GM19238 (cell line): Measurements from ENCODE around the gene NVL.
"Not testable (repeated sequence)": the region's sequence is repeated elsewhere in the genome, so short reads cannot be mapped to it uniquely, and the experiment has no call there.

ENCODE experiments used
- DNase-seq: peaks from one replicate; pipeline ENCODE4 v3.0.0; 2011; ENCODE audit warnings: low spot score; ENCODE audit not compliant: insufficient read length

NVL gene

DNA sequence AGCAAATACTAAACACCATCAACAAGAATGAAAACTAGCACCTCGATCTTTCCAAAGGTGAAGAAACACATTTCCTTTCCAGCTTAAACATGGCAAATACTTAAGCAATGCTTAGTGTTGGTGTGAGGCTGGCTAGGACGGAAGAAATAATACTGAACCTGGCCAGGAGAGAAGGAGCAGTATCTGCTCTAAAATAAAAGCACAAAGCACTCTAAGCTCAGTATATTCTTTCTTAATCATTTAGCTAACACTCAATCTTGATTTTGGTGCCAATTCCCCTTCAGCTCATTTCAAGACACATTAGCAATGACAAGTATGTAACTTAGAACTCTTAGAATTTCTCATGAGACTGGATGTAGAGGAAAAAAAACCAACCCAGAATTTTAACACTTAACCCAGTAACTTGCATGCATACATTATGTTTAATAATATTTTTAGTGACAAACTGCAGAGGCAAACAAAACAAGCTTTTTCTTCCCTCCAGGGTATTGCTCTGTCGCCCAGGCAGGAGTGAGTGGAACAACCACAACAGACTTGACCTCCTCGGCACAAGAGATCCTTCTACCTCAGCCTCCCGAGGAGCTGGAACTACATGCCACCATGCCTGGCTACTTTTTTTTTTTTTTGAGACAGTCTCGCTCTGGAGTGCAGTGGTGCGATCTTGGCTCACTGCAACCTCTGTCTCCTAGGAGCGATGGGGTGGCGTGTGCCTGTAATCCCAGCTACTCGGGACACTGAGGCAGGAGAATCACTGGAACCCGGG, 92.7 kb downstream of the NVL start:
- DNase-seq, result no peak

DNA sequence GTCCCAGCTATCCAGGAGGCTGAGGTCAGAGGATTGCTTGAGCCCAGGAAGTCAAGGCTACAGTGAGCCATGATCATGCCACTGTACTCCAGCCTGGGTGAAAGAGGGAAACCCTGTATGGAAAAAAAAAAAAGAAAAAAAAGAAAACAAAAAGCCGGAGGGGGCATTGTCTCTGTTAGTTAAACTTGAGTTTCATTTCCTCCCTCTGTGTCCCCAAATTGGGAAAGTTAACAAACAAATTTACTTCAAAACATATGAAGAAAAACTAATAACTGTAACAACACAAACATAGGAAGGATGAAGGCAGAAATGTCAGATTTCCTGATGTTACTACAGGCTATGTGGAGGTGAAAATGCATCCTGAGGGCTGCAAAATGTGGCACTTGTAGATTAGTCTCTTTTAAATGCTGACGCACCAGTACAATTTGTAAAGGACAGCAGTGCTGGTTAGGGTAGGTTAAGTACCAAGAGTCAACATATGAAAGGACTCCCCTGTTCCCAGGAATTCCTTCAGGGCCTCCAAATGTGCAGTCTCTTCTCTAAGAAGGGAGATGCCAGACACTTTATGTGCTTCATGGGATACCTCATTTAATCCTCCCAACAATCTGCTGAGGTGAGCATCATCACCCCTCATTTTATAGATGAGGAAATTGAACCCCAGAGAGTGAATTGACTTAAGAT, 94.0 kb downstream of the NVL start:
- DNase-seq, result no peak

DNA sequence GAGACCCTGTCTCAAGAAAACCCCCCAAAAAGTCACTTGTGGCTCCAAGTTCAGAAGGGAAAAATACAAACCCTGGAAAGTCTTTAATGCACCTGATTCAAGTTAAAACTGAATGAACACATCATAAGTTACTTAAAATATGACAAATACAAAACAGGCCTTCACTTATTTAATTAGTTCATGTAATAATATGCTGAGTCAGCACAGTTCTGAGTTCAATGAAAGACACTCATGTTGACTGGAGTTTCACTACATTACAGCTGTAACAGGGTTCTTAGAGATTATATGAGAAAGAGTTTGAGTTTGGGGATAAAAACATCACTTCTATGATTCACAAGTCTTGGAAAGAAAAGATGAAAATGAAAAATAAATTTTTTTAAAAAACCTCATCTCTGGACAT, 96.0 kb downstream of the NVL start:
- no peak for DNase-seq

DNA sequence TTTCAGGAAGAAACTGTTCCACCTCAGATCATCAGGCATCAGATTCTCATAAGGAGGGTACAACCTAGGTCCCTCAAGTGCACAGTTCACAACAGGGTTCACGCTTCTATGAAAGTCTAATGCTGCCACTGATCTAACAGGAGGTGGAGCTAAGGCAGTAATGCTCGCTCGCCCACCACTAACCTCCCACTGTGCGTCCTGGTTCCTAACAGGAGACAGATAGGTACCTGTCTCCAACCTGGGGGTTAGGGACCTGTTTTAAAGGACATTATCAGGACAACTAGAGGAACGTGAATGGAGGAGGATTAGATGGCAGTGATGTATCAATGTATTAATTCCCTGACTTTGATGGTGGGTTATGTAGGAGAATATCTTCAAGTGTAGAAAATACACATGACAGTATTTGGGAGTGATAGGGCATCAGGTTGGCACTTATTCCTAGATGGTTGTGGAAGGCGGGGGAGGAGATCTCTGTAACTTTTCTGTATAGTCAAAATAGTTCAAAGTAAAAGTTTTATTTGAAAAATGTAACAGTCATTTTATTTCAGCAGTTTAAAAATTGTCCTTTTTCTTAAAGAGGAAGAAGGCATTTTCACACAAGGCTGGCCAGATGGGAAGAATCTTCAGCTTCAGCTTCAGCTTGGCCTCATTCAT, 103.0 kb downstream of the NVL start:
- DNase-seq, result no peak

DNA sequence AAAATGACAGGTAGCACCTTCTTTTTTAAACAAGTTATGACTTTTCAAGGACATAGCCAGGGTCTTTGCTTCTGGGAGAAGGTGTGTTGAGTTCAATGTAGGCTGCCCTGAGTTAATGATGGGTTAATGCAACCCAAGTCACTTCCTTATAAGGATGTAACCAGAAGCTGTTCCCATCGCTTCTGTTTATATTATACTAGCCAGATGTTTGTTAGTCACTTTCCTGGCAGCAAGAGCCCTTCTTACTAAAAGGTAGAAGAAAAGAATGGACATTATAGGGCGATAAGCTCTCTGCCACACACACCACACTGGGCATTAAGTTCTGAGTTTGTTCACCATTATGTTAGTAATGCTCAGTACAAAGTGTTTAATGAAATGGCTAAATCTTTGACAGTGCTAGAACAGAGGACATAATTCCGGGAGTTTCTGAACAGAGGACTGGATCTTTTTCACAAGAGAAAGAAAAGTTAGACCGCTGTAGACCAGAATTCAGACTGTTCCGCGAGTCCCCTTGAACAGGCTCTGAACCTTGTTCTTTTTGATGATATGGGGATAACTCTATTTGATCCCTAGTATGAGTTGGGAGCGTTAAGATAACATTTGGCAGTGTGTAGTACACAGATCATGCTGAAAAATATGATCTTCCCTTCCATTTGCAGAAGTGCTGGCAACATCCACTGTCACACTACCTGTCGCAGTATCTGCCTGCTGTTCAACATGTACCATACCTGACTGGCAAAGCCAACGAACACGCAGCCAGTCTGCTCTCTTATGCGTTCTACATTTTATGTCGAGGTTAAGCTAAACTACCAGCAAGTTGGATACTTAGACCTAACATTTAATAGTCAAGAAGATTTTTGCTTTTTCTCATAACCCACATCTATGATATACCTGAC, 105.9 kb downstream of the NVL start:
- DNase-seq, result no peak

DNA sequence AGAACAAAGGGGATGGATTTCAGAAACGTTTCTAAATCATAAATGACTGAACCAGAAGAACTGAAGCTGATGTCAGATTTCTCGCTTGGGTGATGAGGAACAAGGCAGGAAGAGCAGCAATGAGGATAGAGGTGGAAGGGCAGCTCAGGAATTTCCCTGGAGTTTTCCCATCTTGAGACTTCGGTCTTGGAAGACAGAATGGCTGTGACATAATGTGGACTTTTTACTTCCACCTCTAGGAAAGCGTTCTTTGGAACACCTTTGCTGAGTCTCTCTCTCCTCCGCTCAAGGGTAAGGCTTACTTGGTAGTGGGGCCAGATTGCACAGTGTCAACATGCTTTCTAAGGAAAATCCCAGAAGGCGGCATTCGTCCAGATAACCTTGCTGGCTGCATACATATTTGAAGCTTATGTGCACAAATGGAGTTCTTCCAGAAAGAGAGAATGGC, 110.3 kb downstream of the NVL start:
- DNase-seq, result no peak

DNA sequence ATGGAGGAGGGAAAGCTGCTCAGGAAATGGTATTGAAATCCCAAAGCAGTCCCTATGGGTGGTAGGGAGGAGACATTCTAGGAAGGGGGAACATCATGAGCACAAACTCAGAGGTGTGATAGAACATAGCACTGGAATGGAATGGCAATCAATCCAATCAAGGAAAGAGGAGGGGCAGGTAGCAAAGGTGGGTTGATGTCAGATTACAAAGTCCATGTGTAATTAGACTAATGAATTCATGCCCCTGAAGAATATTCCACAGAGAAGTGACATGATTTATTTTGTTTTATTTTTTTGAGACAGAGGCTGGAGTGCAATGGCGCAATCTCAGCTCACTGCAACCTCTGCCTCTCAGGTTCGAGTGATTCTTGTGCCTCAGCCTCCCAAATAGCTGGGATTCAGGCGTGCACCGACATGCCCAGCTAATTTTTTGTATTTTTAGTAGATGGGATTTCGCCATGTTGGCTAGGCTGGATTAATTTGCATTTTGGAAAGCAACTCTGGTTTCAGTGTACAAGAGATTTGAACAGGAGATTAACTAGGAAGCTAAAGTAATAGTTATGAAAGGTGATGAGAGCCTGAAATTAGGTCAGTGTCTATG, 110.9 kb downstream of the NVL start:
- DNase-seq, result no peak

DNA sequence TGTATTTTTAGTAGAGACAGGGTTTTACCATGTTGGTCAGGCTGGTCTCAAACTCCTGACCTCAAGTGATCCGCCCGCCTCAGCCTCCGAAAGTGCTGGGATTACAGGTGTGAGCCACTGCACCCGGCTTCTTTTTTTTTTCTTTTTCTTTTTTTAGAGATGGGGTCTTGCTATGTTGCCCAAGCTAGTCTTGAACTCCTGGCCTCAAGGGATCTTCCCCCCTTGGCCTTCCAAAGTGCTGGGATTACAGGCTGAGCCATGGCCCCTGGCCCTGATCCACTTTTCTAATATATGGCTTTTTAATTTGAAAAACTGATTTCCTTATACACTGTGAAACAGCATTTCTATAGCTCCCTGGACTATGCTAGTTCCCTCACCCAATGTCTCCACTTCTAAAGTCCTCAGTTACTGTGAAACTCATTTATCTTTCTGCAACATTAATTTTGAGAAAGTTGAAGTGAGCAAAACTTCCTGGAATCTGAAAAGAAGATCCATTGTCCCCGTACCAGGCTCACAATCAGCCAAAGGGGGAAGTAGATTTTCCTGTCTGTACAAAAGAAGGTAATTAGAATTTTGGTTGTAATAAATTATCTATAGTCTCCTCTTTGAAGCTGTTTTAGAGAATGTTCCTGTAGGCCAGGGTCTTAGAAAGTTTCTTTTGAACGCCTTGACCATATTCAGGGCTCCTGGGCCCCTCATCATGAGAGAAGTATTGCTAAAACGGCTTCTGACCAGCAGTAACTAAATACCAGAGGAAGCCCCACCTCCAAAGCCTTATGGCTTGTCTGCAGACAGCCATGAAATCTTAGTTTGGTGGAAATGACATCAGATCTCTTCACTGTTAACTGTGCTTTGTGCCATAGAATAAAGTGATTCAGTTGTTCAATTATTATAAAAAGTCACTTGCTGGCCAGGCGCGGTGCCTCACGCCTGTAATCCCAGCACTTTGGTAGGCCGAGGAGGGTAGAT, 112.0 kb downstream of the NVL start:
- DNase-seq, result no peak

DNA sequence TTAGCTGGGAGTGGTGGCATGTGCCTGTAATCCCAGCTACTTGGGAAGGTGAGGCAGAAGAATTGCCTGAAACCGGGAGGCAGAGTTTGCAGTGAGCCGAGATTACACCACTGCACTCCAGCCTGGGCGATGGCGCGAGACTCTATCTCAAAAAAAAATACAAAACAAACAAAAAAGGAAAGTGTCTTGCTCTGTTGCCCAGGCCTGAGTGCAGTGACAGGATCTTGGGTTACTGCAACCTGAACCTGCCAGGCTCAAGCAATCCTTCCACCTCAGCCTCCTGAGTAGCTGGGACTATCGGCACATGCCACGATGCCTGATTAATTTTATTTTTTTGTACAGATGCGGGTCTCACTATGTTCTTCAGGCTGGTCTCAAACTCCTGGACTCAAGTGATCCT, 113.6 kb downstream of the NVL start:
- no peak for DNase-seq

DNA sequence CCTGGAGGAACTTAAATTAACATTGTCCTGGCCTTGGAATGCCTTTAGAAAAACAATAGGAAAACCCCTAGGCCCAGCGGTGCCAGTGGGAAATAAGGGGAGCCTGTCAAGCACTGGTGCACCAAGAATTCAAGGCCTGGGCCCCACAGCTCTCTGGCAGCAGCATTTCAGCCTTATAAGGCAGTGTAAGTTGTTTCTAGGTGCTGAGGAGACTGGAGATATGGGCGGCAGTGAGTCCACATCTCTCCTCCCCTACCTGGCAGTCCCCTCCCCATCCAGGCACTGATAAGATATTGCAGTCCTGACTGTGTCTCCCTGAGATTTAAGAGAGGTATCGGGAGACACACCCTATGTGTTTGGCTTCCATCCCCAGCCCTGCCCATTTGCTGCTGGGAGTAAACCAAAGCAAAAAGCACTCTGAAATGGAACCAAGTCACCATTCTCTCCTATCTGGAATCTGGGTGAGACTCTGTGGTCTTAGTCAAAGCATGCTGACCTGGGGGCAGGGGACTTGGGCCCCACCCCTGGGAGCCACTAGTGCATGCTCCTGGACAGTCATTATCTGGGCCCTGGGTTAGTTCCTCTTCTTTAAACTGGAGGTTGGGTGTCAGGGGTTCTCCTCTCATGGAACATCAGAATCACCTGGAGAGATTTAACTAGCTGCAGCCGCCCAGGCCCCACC, 116.4 kb downstream of the NVL start:
- DNase-seq, result no peak

DNA sequence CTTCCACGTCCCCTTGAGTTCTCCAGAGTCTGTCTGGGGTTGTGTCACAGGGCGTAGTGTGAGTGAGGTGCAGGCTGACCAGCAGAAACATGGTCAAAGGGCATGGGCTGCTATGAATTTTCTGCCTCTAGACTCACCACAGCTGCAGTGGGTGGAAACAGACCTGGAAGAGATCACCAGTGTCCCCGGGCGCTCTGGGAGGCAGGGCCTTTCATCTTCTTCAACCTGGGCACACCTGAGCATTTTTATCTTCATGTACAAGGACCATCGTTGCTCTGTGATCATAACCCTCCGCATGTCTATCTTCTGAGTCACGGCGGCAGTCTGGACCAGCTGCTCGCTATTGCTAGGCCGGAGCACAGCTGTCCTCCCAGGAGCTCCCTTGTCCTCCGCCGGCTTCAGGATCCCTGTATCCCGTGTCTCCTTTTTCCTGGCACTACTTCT, 117.3 kb downstream of the NVL start:
- DNase-seq, result no peak

DNA sequence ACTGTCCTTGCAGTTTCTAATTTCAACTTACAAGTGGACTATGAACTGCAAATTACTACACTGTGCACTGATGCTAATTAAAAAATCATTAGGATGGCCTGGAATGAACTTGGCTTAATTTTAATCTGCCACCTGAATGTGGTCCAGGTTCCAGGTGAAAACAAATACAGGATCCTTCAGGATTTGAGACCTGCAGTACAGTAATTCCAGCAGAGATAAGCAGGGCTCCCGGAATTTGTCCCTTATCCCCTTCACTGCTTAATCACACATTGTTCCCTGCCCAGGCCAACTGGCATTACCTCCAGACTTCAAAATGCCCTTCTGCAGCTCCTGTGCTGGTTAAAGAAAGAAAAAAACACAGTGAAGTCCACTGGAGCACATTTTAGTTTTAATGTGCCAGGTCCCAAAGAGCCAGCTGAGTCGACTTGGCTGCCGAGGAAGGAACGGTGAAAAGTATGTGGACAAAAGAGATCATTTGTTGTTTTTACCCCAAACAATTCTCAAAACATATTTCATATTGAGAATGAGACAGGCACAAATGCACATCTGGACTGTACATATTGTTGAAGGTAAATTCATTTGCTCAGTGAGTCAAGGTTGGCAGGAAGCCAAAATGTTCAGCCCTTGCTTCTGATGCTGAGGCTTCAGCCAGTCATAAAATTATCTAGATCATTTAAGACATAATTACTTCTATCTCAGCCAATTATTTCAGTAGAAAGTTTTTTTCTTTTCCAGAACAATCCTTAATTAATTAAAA, 118.6 kb downstream of the NVL start:
- DNase-seq, result no peak

DNA sequence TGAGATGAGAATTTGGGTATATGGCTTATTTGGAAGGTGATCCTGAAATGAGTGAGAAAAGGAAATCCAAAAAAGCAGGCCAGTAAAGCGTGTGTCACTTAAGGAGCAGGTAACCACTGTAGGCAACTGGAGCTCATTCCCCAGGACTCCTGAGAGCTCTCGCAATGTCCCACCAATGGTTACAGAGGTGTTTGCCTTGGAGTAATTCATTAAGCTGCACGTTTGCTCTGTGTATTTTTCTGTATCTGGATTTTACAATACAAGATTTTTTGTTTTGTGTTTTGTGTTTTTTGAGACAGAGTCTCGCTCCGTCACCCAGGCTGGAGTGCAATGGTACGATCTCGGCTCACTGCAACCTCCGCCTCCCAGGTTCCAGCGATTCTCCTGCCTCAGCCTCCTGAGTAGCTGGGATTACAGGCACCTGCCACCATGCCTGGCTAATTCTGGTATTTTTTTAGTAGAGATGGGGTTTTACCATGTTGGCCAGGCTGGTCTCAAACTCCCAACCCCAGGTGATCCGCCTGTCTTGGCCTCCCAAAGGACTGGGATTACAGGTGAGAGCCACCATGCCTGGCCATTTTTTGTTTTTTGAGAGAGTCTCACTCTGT, 123.9 kb downstream of the NVL start:
- not testable (repeated sequence) for DNase-seq

DNA sequence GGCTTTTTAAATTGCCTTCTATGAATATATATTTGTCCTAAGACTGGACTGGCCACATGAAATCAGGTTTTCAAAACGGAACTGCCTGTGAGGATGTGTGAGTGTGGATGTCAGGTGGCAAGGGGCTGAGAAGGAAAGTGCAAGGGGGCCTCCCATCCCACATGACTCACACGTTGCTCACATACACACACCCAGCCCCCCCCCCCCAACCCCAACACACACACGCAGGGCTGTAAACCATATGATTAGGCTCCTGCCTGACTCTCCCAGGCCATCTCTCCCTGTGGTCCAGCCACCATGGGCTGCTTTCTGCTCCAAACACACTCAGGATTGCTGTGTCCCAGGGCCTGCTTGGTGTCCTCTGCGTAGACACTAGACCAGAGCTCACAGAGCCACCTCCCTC, 124.5 kb downstream of the NVL start:
- no peak for DNase-seq

DNA sequence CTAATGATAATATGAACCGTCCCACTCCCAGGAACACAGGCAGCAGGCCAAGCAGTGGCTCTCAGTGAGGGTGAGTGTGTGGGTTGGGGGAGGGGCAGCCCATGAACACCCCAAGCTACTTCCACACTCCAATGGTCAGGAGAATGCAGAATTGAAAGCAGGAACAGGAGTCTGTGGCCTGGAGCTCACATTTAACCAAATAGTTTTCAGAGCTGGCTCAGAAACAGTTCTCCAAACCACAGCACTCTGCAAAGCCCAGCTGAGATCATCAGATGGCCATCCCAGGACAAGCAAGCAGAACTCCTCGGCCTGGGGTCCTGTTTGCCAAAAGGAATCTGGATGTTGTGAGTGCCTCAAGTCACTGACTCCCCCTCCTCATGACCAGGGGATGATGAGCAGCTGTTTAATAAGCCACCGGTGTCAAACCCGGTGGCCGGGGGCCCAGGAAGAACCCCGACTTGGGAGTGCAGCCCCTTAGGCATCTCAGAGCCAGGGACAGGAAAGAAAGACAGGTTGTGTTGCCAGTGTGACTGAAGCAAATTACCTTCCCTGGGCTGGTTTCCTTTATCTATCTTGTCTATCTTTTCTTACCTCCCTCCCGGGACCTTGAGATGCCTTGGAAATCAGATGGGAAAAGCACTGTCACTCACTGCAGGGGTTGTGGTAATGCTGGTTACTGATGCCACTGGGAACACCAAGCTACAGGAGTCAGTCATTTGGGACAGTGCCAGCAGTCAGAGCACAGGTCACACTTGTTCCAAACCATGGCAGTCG, 126.5 kb downstream of the NVL start:
- DNase-seq, result no peak

DNA sequence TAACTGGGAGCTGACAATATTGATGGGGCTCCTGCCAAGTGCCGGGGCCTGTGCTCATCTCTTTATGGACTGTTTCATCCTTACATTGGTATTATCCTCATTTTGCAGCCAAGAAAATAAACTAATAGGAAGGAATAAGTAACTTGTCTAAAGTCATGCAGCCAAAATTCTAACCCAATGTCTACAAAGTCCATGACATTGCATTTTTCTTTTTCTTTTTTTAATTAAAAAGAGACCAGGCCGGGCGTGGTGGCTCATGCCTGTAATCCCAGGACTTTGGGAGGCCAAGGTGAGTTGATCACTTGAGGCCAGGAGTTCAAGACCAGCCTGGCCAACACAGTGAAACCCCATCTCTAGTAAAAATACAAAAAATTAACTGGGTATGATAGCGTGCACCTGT, 128.1 kb downstream of the NVL start:
- DNase-seq, result no peak

DNA sequence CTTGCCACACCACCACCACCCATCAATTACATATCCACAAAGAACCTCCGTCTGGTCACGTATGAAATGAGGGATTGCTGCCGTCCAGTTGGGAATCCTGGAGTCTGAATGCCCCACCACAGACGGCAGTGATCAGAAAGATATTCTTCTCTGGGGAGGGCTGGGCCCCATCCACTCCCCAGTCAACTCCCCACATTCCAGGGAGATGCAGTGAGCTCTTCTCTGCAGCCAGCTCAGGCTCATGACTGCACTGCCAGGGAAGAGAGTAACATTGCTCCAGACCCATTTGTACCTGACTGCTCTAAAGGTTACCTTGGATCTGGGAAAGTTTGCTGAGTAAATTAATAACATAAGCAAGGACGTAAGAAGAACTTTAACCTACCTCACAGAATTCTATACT, 128.6 kb downstream of the NVL start:
- DNase-seq, result no peak
